GM13977 (cell line): ENCODE measurements around the gene S100A6.
"Not testable (repeated sequence)": the region's sequence is repeated elsewhere in the genome, so short reads cannot be mapped to it uniquely, and the experiment has no call there.

Source experiments
- DNase-seq: peaks from one replicate; pipeline ENCODE4 v3.0.0; 2012; ENCODE audit warnings: low spot score
- in situ Hi-C: fragments of 300-500 bp; cut with MboI; formaldehyde crosslinking; loops from one replicate; pipeline ENCODE4 v1.12.0; 2022; ENCODE audit warnings: low sequenced_read_pairs, low pct_unique_long_range_greater_than_20kb, mixed read lengths, inconsistent platforms; ENCODE audit not compliant: unreplicated experiment
- TF ChIP-seq, protein P1 (sequence below): IDR thresholded peaks from 2 replicates; pipeline ENCODE4 v1.5.1; 2012; ENCODE audit warnings: mild to moderate bottlenecking, control low read depth; ENCODE audit not compliant: insufficient read depth; ENCODE audit errors: extremely low read depth, missing control alignments

The S100A6 gene

DNA sequence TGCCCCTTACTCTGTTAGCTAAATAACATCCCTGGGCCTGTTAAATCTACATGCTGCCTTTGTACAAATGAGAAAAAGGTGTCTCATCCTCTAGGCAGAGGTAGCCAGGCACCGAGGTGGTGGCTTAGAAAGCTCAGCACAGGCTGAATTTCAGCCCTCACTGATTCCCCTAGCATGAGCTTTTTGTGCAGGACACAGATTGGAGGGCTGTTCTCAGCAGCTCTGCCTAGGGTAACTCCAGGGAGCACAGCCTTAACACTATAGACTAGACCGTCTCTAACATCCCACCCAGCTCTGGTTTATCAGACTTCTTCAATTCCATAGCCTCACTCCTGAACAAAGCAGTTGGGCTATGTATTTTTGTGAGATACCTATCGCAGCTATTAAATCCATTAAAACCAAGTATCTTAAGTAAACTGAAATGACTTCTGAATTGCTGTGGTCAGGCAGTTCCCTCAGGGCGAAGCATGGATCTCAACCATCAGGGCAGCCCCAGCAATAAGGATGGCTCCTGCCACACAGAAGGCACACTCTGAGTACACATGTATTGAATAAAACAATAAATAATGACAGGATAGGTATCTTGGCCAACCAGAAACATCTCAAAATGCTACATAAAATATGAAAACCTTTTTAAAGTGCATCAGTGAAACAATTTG, 14.8 kb downstream of the S100A6 start:
- in situ Hi-C loops: loop anchor here (25.0 kb wide), 1 partner anchor 466 kb away; the partner anchor contains the start of genes JTB, RAB13 and RPS27
- TF ChIP-seq, protein P1, sequence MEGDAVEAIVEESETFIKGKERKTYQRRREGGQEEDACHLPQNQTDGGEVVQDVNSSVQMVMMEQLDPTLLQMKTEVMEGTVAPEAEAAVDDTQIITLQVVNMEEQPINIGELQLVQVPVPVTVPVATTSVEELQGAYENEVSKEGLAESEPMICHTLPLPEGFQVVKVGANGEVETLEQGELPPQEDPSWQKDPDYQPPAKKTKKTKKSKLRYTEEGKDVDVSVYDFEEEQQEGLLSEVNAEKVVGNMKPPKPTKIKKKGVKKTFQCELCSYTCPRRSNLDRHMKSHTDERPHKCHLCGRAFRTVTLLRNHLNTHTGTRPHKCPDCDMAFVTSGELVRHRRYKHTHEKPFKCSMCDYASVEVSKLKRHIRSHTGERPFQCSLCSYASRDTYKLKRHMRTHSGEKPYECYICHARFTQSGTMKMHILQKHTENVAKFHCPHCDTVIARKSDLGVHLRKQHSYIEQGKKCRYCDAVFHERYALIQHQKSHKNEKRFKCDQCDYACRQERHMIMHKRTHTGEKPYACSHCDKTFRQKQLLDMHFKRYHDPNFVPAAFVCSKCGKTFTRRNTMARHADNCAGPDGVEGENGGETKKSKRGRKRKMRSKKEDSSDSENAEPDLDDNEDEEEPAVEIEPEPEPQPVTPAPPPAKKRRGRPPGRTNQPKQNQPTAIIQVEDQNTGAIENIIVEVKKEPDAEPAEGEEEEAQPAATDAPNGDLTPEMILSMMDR: no peak
- DNase-seq: no peak

DNA sequence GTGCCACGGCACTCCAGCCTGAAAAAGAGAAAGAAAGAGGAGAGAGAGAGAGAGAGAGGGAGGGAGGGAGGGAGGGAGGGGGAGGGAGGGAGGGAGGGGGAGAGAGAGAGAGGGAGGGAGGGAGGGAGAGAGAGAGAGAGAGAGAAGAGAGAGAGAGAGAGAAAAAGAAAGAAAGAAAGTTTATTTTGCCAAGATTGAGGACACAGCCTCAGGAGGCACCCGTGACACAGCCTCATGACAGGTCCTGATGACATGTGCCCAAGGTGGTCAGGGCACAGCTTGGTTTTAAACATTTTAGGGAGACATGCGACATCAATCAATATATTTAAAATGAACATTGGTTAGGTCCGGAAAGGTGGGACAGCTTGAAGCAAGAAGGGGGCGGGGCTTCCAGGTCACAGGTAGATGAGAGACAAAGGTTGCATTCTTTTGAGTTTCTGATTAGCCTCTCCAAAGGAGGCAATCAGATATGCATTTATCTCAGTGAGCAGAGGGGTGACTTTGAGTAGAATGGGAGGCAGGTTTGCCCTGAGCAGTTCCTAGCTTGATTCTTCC, 15.6 kb downstream of the S100A6 start:
- DNase-seq: not testable (repeated sequence)
- in situ Hi-C loops: loop anchor here (25.0 kb wide), 1 partner anchor 467 kb away; the partner anchor contains the start of genes JTB, RAB13 and RPS27

DNA sequence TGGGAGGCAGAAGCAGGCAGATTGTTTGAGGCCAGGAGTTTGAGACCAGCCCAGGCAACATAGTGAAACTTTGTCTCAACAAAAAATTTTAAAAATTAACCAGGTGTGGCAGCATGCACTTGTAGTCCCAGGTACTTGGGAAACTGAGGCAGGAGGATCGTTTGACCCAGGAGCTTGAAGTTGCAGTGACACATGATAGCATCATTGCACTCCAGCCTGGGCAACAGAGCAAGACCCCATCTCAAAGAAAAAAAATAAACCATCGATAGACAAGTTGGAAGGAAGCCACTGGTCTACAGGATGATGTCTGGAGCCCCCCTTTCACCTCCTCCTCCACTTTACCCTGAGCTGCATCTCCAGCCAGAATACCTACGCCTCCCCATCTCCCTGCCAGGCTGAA, 16.5 kb downstream of the S100A6 start:
- TF ChIP-seq, protein P1: no peak
- DNase-seq: no peak
- in situ Hi-C loops: loop anchor here (10.0 to 25.0 kb wide), 2 partner anchors 46 to 468 kb away; partner anchors contain the start of genes JTB, RAB13, RPS27 and S100A2

DNA sequence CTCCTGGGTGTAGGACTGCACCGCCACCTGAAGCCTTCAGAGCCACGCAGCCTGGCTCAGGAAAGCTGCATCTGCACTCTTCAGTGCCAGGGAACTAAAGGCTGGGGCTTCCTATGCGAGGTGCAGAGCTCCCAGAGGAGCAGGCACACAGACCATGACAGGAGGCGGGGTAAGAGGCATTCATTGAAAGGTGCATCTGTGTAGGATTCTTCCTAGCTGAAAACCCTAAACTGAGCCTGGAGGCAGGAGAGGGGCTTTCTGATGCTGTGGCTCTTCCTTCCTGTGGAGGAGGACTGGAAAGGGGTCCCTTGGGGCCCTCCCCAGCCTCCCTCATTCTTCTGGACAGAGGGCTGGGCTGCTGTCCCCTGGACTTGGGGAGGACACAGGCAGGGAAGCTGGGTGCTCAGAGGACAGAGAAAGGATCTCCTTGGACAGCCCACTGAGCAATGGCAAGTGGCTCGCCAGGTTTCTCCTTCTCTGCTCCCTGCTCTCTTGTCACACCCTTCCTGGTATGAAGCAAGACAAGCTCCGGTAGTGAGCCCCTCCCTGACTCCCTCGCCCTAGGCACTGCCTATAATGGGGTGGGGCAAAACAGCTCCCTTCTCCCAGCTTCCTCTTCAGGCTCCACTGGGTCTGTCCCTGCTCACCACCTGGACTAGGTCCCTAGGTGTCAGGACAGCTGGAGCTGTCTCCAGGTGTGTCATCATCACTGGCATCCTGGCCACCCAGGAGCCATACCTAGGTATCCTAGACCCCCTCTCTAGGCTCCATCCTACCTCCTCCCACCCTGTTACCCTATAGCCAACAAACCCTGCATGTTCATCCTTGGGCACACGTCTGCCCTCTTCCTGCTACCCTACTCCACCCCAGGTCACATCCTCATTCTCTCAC, 20.0 kb downstream of the S100A6 start:
- TF ChIP-seq, protein P1: no peak
- DNase-seq: no peak
- in situ Hi-C loops: loop anchor here (10.0 to 25.0 kb wide), 2 partner anchors 49 to 472 kb away; partner anchors contain the start of genes JTB, RAB13, RPS27 and S100A2

DNA sequence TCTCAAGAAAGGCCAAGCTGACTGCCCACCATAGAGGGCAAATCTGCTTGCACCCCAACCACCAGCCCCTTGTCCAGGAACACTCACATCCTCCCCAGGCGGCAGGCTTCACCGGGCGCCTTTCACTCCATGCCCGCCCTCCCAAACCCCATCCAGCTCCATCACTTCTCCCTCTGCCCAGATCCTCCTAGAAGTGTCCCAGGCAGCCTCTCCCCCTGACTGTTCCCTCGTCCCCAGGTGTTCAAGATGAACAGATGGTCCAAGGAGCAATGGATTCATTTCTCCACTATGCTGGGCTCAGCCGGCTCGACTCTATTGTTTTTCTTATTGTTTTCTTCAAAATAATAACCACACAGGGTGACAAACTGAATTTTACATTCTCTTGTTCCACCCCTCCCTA, 22.1 kb downstream of the S100A6 start:
- TF ChIP-seq, protein P1: no peak
- DNase-seq: no peak
- in situ Hi-C loops: loop anchor here (10.0 to 25.0 kb wide), 2 partner anchors 51 to 474 kb away; partner anchors contain the start of genes JTB, RAB13, RPS27 and S100A2

DNA sequence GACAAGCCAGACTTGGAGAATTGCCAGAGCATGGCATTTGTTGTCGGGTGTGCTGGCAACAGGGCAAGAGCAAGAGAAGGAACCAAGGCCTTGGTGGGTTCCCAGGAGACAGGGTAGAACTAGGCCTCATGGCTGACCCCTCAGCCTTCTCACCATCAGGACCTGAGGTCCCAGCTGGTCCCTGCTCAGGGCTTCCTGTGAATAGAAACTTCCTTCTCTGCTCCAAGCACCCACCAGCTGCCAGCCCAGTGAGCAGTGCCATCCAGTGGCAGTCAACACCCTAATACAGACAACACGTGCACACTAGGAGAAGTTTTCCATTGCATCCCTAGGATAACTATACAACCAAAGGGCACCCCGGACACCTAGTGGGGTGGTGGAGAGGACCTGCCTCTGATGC, 22.8 kb downstream of the S100A6 start:
- in situ Hi-C loops: loop anchor here (10.0 to 25.0 kb wide), 2 partner anchors 52 to 474 kb away; partner anchors contain the start of genes JTB, RAB13, RPS27 and S100A2
- no peak for DNase-seq
- TF ChIP-seq, protein P1: no peak
